Transverse colon (tissue), 4 donors: ENCODE results near the gene LRRC3.

Experiments
- CTCF ChIP-seq, 5 experiments: fragments of 200-600 bp in 3 of 5; fragments of 450-650 bp in 2 of 5; sonication (generic) in 3 of 5; IDR thresholded peaks; 1 replicate in 2 of 5; 2 replicates in 3 of 5; pipeline ENCODE4 v1.5.1; 2016 to 2017; ENCODE audit warnings: antibody characterized with exemption in 5 of 5, inconsistent platforms in 3 of 5, mild to moderate bottlenecking in 2 of 5, moderate library complexity in 1 of 5
- POLR2A ChIP-seq: fragments of 450-650 bp; IDR thresholded peaks from one replicate; pipeline ENCODE4 v1.6.1; 2016; ENCODE audit warnings: antibody characterized with exemption, mild to moderate bottlenecking, moderate library complexity
- POLR2AphosphoS5 ChIP-seq, 3 donors: sonication (generic); formaldehyde crosslinking; IDR thresholded peaks; one replicate each; pipeline ENCODE4 v1.6.1; 2016; ENCODE audit warnings: antibody characterized with exemption in 3 of 3

GRCh38 chr21:44502171-44502958 is 47.1 kb downstream of the LRRC3 start:
- TF ChIP-seq POLR2AphosphoS5 (IDR thresholded peaks at IDR 0.05) (no peak), CTCF (IDR thresholded peaks at IDR 0.05) (no peak), POLR2A (no peak)
